Activated T-helper 9 cell treated with anti-CD3 and anti-CD28 coated beads, Interleukin-2, amount 50 U/mL, for 16 hours (primary cell): ENCODE results near the gene GTF2A1.
"Not testable (repeated sequence)": the region's sequence is repeated elsewhere in the genome, so short reads cannot be mapped to it uniquely, and the experiment has no call there.

Experiments
- DNase-seq: peaks from one replicate; pipeline ENCODE4 v3.0.0-alpha.2; 2020; ENCODE audit warnings: low read depth

Gene GTF2A1

GRCh38 chr14:81220830-81221578 lies at the start of gene GTF2A1:
Gene GTF2A1 (minus strand): TSS chr14:81220959. CDS start chr14:81220518, 441 bp downstream.
- DNase-seq: peak; percentile 93

DNA sequence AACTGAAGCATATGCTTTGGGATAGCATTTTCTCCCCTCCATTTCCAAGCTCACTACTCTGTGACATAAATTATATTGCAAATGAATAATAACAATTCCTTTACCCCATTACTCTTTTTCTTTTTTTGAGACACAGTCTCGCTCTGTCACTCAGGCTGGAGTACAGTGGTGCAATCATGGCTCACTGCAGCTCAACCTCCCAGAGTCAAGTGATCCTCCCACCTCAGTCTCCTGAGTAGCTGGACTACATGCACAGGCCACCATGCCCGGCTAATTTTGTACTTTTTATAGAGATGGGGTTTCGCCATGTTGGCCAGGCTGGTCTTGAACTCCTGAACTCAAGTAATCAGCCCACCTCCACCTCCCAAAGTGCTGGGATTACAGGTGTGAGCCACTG lies 49.2 kb upstream of the GTF2A1 start:
- no peak for DNase-seq

DNA sequence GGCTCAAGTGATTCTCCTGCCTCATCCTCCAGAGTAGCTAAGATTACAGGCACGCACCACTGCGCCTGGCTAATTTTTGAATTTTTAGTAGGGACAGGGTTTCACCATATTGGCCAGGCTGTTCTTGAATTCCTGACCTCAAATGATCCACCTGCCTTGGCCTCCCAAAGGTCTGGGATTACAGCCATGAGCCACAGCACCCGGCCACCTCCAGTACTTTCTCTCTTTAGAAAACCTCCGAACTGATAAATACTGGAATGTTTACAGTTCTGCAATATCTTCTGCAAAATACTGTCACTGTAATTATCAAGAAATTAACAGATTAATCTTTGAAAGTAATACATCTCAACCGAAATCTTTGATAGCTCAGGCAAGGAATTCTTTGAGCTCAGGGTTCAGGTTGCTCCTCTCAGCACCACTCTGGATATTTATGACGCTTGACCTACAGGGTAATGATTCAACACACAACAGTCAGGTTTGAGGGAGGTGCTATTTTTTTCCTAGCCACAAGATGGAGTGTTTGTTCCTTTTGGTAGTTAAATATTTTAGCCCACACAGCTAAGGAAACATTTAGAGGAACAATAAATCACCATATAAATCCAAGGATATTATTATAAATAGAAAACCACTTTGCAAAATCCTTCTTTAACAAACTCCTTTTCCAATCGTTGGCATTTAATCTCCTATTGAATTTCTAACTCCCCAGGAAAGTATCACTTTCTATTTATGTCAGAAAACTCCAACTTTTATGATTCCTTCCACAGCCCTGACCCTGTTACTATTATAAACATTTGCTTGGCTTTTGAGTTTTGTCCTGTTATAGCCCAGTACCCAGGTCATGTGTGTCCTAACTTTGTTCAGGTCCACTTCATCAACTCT lies 48.6 kb upstream of the GTF2A1 start:
- DNase-seq: no peak

- DNase-seq: no peak
These were observed 47.3 kb upstream of the GTF2A1 start for GRCh38 chr14:81268016-81268416.

- no peak for DNase-seq
These were observed 44.9 kb upstream of the GTF2A1 start for GRCh38 chr14:81265636-81266169.

- no peak for DNase-seq
These were observed 43.9 kb upstream of the GTF2A1 start for GRCh38 chr14:81264671-81265070.

- no peak for DNase-seq
These were observed 43.1 kb upstream of the GTF2A1 start for GRCh38 chr14:81263777-81264410.

DNA sequence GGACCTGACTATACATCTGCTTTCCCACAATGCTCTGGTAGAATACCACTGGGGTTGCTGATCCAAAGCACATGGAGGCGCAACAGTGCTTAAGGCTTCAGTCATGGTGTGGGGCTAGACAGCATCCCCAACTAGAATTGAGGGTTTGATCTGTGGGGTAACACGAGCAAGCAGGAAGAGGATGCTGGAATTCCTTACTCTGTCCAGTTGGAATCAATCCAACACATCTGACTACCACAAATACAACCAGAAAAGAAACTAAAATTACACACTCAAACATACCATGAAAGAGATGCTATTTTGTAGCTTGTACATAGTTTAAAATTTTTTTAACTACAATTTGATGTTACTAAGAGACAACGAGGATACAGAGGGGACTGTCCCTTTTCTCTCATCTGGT lies 40.4 kb upstream of the GTF2A1 start:
- DNase-seq: no peak

- no peak for DNase-seq
These were observed 40.0 kb upstream of the GTF2A1 start for GRCh38 chr14:81260732-81261131.

DNA sequence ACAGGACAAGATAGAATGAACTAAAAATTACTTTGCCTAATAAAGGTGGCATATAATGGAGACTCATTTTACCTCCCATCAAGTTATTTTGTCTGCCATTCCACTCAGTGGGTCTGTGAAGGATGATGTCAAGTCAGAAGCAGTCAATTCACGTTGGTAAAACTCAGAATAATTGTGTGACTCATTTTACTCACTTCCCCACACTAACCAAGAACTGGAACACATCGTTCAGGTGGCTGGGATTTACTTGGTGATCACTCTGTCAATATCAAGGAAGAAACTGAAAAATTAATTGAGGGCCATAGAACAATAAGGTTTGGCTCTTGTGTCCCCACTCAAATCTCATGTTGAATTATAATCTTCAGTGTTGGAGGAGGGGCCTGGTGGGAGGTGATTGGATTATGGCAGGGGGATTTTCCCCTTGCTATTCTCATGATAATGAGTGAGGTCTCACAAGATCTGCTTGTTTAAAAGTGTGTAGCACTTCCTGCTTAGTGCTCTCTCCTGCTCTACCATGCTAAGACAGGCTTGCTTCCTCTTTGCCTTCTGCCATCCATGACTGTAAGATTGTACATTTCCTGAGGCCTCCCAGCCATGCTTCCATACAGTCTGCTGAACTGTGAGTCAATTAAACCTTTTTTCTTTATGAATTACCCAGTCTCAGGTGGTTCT lies 35.7 kb upstream of the GTF2A1 start:
- DNase-seq: no peak

- DNase-seq: no peak
These were observed 31.5 kb upstream of the GTF2A1 start for GRCh38 chr14:81252278-81252677.

- no peak for DNase-seq
These were observed 26.6 kb upstream of the GTF2A1 start for GRCh38 chr14:81247271-81247766.

DNA sequence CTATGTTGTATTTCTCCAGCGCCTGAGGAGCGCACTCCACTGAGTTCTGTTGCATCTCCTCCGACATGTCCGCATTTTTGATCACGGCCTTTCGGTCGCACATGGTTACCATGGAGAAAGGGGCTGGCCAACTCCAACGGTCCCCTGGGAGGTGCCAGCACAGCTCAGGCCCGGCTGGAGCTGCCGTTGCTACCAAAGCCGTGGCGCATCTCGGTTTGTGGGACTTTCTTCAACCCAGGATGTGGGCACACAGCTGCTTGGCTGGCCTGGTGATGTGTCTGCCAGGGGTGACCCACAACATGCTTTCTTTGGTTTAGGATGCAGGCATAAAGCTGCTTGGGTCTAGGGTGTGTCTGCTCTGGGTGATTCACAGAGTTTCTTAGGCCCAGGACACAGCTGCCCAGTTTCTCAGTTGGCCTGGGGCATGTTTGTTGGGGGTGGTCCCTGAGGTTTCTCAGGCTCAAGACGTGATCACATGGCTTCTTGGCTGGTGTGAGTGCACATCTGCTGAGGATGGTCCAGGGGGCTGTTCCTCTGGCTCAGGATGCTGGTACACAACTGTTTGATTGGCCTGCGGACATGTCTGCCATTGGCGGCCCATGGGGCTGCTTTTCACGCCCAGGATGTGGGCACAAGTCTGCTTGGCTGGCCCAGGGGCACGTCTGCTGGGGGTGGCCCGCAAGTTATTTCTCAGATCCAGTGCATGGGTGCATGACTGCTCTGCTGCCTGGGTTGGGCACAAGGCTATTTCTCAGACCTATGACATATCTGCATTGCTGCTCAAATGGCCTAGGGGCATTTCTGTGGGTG lies 25.9 kb upstream of the GTF2A1 start:
- no peak for DNase-seq

- DNase-seq: no peak
These were observed 25.0 kb upstream of the GTF2A1 start for GRCh38 chr14:81245771-81246170.

- not testable (repeated sequence) for DNase-seq
These were observed 23.7 kb upstream of the GTF2A1 start for GRCh38 chr14:81244431-81244830.

GRCh38 chr14:81243499-81243898 lies 22.7 kb upstream of the GTF2A1 start:
- no peak for DNase-seq

DNA sequence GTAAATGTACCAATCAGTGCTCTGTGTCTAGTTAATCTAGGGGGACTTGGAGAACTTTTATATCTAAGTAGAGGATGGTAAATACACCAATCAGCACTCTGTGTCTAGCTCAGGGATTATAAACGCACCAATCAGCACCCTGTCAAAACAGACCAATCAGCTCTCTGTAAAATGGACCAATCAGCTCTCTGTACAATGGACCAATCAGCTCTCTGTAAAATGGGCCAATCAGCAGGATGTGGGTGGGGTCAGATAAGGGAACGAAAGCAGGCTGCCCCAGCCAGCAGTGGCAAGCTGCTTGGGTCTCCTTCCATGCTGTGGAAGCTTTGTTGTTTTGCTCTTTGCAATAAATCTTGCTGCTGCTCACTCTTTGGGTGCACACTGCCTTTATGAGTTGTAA lies 16.1 kb upstream of the GTF2A1 start:
- DNase-seq: not testable (repeated sequence)

DNA sequence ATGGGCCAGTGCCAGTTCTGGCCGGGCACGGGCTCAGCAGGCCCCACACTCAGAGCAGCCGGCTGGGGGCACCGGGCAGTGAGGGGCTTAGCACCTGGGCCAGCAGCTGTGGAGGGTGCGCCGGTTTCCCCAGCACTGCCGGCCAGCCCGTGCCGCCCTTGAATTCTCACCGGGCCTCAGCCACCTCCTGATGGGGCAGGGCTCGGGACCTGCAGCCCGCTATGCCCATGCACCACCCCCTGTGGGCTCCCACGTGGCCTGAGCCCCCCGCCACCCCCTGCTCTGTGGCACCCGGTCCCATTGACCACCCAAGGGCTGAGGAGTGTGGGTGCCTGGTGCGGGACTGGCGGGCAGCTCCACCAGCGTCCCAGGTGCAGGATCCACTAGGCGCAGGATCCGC lies 15.4 kb upstream of the GTF2A1 start:
- DNase-seq: no peak

DNA sequence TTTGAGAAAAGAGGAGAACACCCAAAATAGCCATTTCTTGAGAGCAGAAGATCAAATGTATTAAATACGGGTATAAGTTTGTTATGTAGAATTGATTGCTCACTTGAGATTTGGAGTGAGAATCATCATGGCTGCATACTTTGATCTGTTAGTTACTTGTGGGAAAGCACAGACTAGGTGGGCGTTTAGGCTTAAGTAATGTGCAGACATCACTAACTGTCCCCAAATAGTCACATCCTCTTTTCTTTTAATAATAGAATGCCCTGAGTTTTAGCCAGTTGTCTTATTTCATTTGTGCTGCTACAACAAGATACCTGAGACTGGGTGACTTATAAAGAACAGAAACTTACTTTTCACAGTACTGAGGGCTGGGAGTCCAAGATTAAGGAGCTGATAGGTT lies 14.3 kb upstream of the GTF2A1 start:
- DNase-seq: no peak

DNA sequence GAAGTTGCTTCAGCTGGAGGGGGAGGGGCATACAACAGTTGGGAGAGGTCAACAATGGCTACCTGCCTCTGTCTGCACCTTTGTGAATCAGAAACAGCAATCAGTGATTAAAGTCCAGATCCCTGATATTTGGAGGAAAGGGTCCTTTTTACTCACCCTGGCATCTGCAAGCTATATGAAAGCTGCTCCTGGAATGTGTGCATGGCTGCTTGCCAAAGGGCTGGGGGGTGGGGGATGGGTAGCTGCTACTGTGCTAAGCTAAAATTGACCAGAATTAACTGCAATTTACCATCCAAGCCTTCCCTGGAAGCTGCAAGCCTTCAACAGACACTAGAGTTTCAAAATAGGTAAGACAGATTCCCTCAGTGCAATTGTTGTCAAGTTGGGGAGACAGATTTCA lies 13.5 kb upstream of the GTF2A1 start:
- no peak for DNase-seq

GRCh38 chr14:81233615-81234014 lies 12.9 kb upstream of the GTF2A1 start:
- DNase-seq: no peak
